ENCODE measurements around the gene ZDHHC6. TPM values are rescaled to one million over a fixed set of nuclear protein-coding genes. Genes with fewer than 3 reads are reported as not detected.
"Not testable (repeated sequence)": the region's sequence is repeated elsewhere in the genome, so short reads cannot be mapped to it uniquely, and the experiment has no call there.

The ZDHHC6 gene
- total and polyA plus RNA-seq, 10 of the 15 experiments (the other 5 are each of a cell fraction or from before 2014, with no cell fraction given): 23.8 to 59.4 (median 35.6) TPM

GRCh38 chr10:112388548-112388947, 58.2 kb downstream of the ZDHHC6 start:
- intact Hi-C loops (cut with micrococcal nuclease; ENCODE audit: unreplicated experiment): no loop called here
- ATAC-seq (no peak), FAIRE-seq (peak; percentile 47), DNase-seq (ENCODE audit: low read depth, low spot score) (no peak)
- no peak overlapping the region for H2AFZ ChIP-seq (ENCODE audit: control insufficient read depth, low read depth, low read length)
- in situ Hi-C loops (cut with MboI): no loop called here
- TSS peak; percentile 43 for BruUV-seq (replicated peaks)
- 50% methylated on average over 2 of the region's 2 CpGs for WGBS (ENCODE audit: insufficient coverage, insufficient replicate concordance, low lambda C conversion rate, missing lambda C conversion rate)
- SMC1A ChIA-PET (ENCODE audit: uncharacterized antibody, unreplicated experiment): interaction anchor here (3.6 kb wide), 1 partner anchor 12 kb away, joined by 24 read pairs; no protein-coding TSS in a partner anchor
- H3K27ac ChIP-seq (ENCODE audit: control insufficient read depth, insufficient read depth): no peak overlapping the region
- H4K20me1 ChIP-seq (ENCODE audit: control insufficient read depth, insufficient read depth): no peaks in the 10 kb centered on the region
- peaks cover 9% of the 10 kb centered on the region for H3K4me1 ChIP-seq (ENCODE audit: control insufficient read depth, insufficient read depth, low read length)
- H3K27me3 ChIP-seq (replicated peaks in 1 of 2; ENCODE audit: control insufficient read depth in 2 of 2, insufficient read depth in 2 of 2, low read length in 1 of 2): no peaks in the 10 kb centered on the region
- RAD21 ChIA-PET (ENCODE audit: unreplicated experiment): no interaction called here
- H3K9me3 ChIP-seq (replicated peaks; ENCODE audit: control insufficient read depth, insufficient read depth, low read length): no peaks in the 10 kb centered on the region
- H3K4me2 ChIP-seq (ENCODE audit: control insufficient read depth, insufficient read depth): no peak overlapping the region
- CTCF ChIA-PET: interaction anchor here (1.5 kb wide), 1 partner anchor 84 kb away, joined by 3 read pairs; no protein-coding TSS in a partner anchor
- TF ChIP-seq NFYA (IDR thresholded peaks at IDR 0.05; ENCODE audit: borderline replicate concordance, low read depth, low read length): no peak
- TF ChIP-seq DPF2 (IDR thresholded peaks at IDR 0.05): no peak
- TF ChIP-seq RBBP5 (conservative IDR thresholded peaks at IDR 0.05): no peak
- TF ChIP-seq SMARCA5 (IDR thresholded peaks at IDR 0.05): no peak
- no peak for TF ChIP-seq PKNOX1 (IDR thresholded peaks at IDR 0.05)
- no peak for TF ChIP-seq GATAD2B (conservative IDR thresholded peaks at IDR 0.05; ENCODE audit: low read depth)
- no peak for TF ChIP-seq MYB (IDR thresholded peaks at IDR 0.05; ENCODE audit: borderline replicate concordance, low read depth, low read length)
- no peak for TF ChIP-seq SIN3A (IDR thresholded peaks at IDR 0.05; ENCODE audit: low read depth, low read length)
- no peak for TF ChIP-seq SRF (IDR thresholded peaks at IDR 0.05; ENCODE audit: low read depth in 2 of 2, low read length in 2 of 2)
- no peak for TF ChIP-seq MEF2A (IDR thresholded peaks at IDR 0.05; ENCODE audit: insufficient read depth, low read depth, low read length)
- no peak for TF ChIP-seq ZNF207 (IDR thresholded peaks at IDR 0.05; ENCODE audit: borderline replicate concordance)
- no peak for TF ChIP-seq HDGF (IDR thresholded peaks at IDR 0.05)
- POLR2A ChIA-PET: interaction anchor here (2.9 kb wide), 1 partner anchor 14 kb away, joined by 10 read pairs; the partner anchor contains the start of gene ACSL5
- peaks cover 15% of the 10 kb centered on the region for H3K79me2 ChIP-seq (ENCODE audit: control insufficient read depth, insufficient read depth, low read length)
- no peak overlapping the region for H3K9ac ChIP-seq (ENCODE audit: control insufficient read depth, insufficient read depth, low read length)
- no peak overlapping the region for H3K4me3 ChIP-seq
- no peaks in the 10 kb centered on the region; a peak in 1 of 4 replicates for H3K36me3 ChIP-seq (ENCODE audit: control insufficient read depth in 2 of 2, insufficient read depth in 2 of 2, low read length in 1 of 2)

GRCh38 chr10:112388056-112388455, 58.7 kb downstream of the ZDHHC6 start:
- BruUV-seq (replicated peaks); H3K4me2 ChIP-seq (ENCODE audit: control insufficient read depth, insufficient read depth); H3K36me3 ChIP-seq (ENCODE audit: control insufficient read depth in 2 of 2, insufficient read depth in 2 of 2, low read length in 1 of 2); H3K27me3 ChIP-seq (replicated peaks in 1 of 2; ENCODE audit: control insufficient read depth in 2 of 2, insufficient read depth in 2 of 2, low read length in 1 of 2); in situ Hi-C loops (cut with MboI); intact Hi-C loops (cut with micrococcal nuclease; ENCODE audit: unreplicated experiment); ATAC-seq; H3K27ac ChIP-seq (ENCODE audit: control insufficient read depth, insufficient read depth); H4K20me1 ChIP-seq (ENCODE audit: control insufficient read depth, insufficient read depth); H3K9ac ChIP-seq (ENCODE audit: control insufficient read depth, insufficient read depth, low read length); H3K4me3 ChIP-seq; H3K4me1 ChIP-seq (ENCODE audit: control insufficient read depth, insufficient read depth, low read length); FAIRE-seq; DNase-seq (ENCODE audit: low read depth, low spot score); RAD21 ChIA-PET (ENCODE audit: unreplicated experiment); H3K9me3 ChIP-seq (replicated peaks; ENCODE audit: control insufficient read depth, insufficient read depth, low read length); H2AFZ ChIP-seq (ENCODE audit: control insufficient read depth, low read depth, low read length): not testable (repeated sequence)
- peaks cover 15% of the 10 kb centered on the region for H3K79me2 ChIP-seq (ENCODE audit: control insufficient read depth, insufficient read depth, low read length)
- SMC1A ChIA-PET (ENCODE audit: uncharacterized antibody, unreplicated experiment): interaction anchor here (1.9 to 3.6 kb wide), 2 partner anchors 9 to 12 kb away, joined by 5 to 24 read pairs; no protein-coding TSS in a partner anchor
- POLR2A ChIA-PET: interaction anchor here (0.6 to 2.8 kb wide), 2 partner anchors 12 to 16 kb away, joined by 6 to 17 read pairs; no protein-coding TSS in a partner anchor
- 96% methylated on average over 7 of the region's 7 CpGs for WGBS (ENCODE audit: insufficient coverage, insufficient replicate concordance, low lambda C conversion rate, missing lambda C conversion rate)
- CTCF ChIA-PET: interaction anchor here (4.3 kb wide), 1 partner anchor 13 kb away, joined by 36 read pairs; the partner anchor contains the start of gene ACSL5
